Motor neuron (in vitro differentiated cells): Measurements from ENCODE around the gene HSD17B2. TPM values are rescaled to one million over a fixed set of nuclear protein-coding genes. Genes with fewer than 3 reads are reported as not detected.

ENCODE experiments used
- ATAC-seq, 8 experiments: fragments of 200-7000 bp; cut with Tn5 transposase; replicated peaks in 6 of 8; 2 replicates each; pipeline ENCODE4 v1.8.0; 2021; ENCODE audit warnings: mild to moderate bottlenecking in 8 of 8, moderate library complexity in 8 of 8
- H3K27ac ChIP-seq, 2 donors: fragments of 250-450 bp; sonication (Bioruptor Pico); 2 replicates each; pipeline ENCODE4 v1.9.0; 2021; ENCODE audit warnings: antibody characterized with exemption in 2 of 2, mild to moderate bottlenecking in 2 of 2, moderate library complexity in 1 of 2
- H3K4me1 ChIP-seq, 2 donors: fragments of 250-450 bp; sonication (Bioruptor Pico); replicated peaks in 1 of 2; 2 replicates each; pipeline ENCODE4 v1.6.1; 2021; ENCODE audit warnings: antibody characterized with exemption in 2 of 2, mild to moderate bottlenecking in 2 of 2, moderate library complexity in 1 of 2
- H3K4me3 ChIP-seq, 5 donors: fragments of 250-450 bp; sonication (Bioruptor Pico); 2 replicates each; pipeline ENCODE4 v1.9.0; 2021; ENCODE audit warnings: antibody characterized with exemption in 5 of 5, mild to moderate bottlenecking in 5 of 5, moderate library complexity in 4 of 5
- WGBS, 10 experiments: fragments of 450-650 bp; shearing (Covaris generic); methylation state at CpG; one replicate each; pipeline ENCODE4 v1.0.0; 2022; 5-methylcytosine and 5-hydroxymethylcytosine counted together
- in situ Hi-C, 9 experiments: fragments of 400-800 bp; cut with MboI; loops; one replicate each; pipeline ENCODE4 v1.15.0; 2021; ENCODE audit warnings: low sequenced_read_pairs in 9 of 9, low pct_unique_long_range_greater_than_20kb in 2 of 9; ENCODE audit not compliant: unreplicated experiment in 9 of 9
- total RNA-seq, 8 experiments: library from RNA; unstranded; fragments of 300-600 nt; gene quantifications; 2 replicates each; pipeline versions ENCODE4 v1.2.3 to v1.2.4, GENCODE V29; 2022

HSD17B2 gene
- total RNA-seq, 8 experiments from 2014 or later: 0.11 to 0.95 (median 0.24) TPM

GRCh38 chr16:82055728-82056549 is 20.9 kb downstream of the HSD17B2 start:
- 17 to 100% (median 79%) methylated on average over 1 to 8 of the region's 8 CpGs for WGBS, 10 experiments
- Histone ChIP-seq H3K4me1 (no peaks in the 10 kb centered on the region), H3K4me3 (no peak overlapping the region), H3K27ac (no peak overlapping the region)
- no peak for ATAC-seq
- in situ Hi-C loops: no loop called here

GRCh38 chr16:82056550-82056896 is 21.5 kb downstream of the HSD17B2 start:
- no peak for ATAC-seq
- in situ Hi-C loops: no loop called here
- Histone ChIP-seq H3K4me1 (no peaks in the 10 kb centered on the region), H3K4me3 (no peak overlapping the region), H3K27ac (no peak overlapping the region)
- WGBS, 10 experiments: 0 to 100% (median 79%) methylated on average over 1 to 3 of the region's 3 CpGs; no CpG with 5 or more reads in 3 of the 10 experiments

- in situ Hi-C loops: no loop called here
- Histone ChIP-seq H3K4me3 (no peak overlapping the region), H3K4me1 (no peaks in the 10 kb centered on the region), H3K27ac (no peak overlapping the region)
- 26 to 100% (median 89%) methylated on average over 3 to 8 of the region's 8 CpGs for WGBS, 10 experiments
- no peak for ATAC-seq
These were observed 24.3 kb downstream of the HSD17B2 start for GRCh38 chr16:82059161-82059982.

GRCh38 chr16:82059983-82060421 is 24.9 kb downstream of the HSD17B2 start:
- in situ Hi-C loops: no loop called here
- Histone ChIP-seq H3K4me3 (no peak overlapping the region), H3K4me1 (no peaks in the 10 kb centered on the region), H3K27ac (no peak overlapping the region)
- 0 to 100% (median 86%) methylated on average over 1 of the region's 1 CpG; no CpG with 5 or more reads in 3 of the 10 experiments for WGBS, 10 experiments
- ATAC-seq: no peak

GRCh38 chr16:82061861-82062525 is 26.9 kb downstream of the HSD17B2 start:
- no peaks in the 10 kb centered on the region for H3K4me1 ChIP-seq
- H3K27ac ChIP-seq: no peak overlapping the region
- in situ Hi-C loops: no loop called here
- 14 to 100% (median 57%) methylated on average over 1 to 5 of the region's 5 CpGs; no CpG with 5 or more reads in 2 of the 10 experiments for WGBS, 10 experiments
- ATAC-seq: no peak
- no peak overlapping the region for H3K4me3 ChIP-seq

- peak in 1 of 8 experiments; percentile 38 for ATAC-seq
- Histone ChIP-seq H3K4me1 (no peaks in the 10 kb centered on the region), H3K27ac (no peak overlapping the region), H3K4me3 (no peak overlapping the region)
- WGBS, 10 experiments: 25 to 95% (median 83%) methylated on average over 2 to 6 of the region's 7 CpGs; no CpG with 5 or more reads in 2 of the 10 experiments
- in situ Hi-C loops: no loop called here
These were observed 27.6 kb downstream of the HSD17B2 start for GRCh38 chr16:82062645-82063058.

- Histone ChIP-seq H3K4me3 (no peak overlapping the region), H3K27ac (no peak overlapping the region), H3K4me1 (no peaks in the 10 kb centered on the region)
- in situ Hi-C loops: no loop called here
- 3 to 100% (median 60%) methylated on average over 1 to 5 of the region's 5 CpGs; no CpG with 5 or more reads in 1 of the 10 experiments for WGBS, 10 experiments
- peak in 2 of 8 experiments; percentile 53 to 56 for ATAC-seq
These were observed 28.5 kb downstream of the HSD17B2 start for GRCh38 chr16:82063456-82064082.

GRCh38 chr16:82067042-82067803 is 32.2 kb downstream of the HSD17B2 start:
- no peak for ATAC-seq
- in situ Hi-C loops: no loop called here

GRCh38 chr16:82067804-82068325 is 32.8 kb downstream of the HSD17B2 start:
- in situ Hi-C loops: no loop called here
- WGBS, 10 experiments: 53 to 97% (median 80%) methylated on average over 1 to 5 of the region's 10 CpGs; no CpG with 5 or more reads in 5 of the 10 experiments
- H3K4me3 ChIP-seq: no peak overlapping the region
- H3K27ac ChIP-seq: no peak overlapping the region
- peaks cover 0 to 12% of the 10 kb centered on the region in 2 donors for H3K4me1 ChIP-seq
- no peak for ATAC-seq

More at GRCh38 chr16:82067042-82067803, 32.2 kb downstream of the HSD17B2 start:
- 0 to 90% (median 70%) methylated on average over 2 to 6 of the region's 6 CpGs; no CpG with 5 or more reads in 1 of the 10 experiments for WGBS, 10 experiments
- no peak overlapping the region for H3K4me3 ChIP-seq
- H3K4me1 ChIP-seq: peaks cover 0 to 12% of the 10 kb centered on the region in 2 donors
- H3K27ac ChIP-seq: no peak overlapping the region

- 0 to 100% (median 80%) methylated on average over 1 to 4 of the region's 4 CpGs; no CpG with 5 or more reads in 1 of the 10 experiments for WGBS, 10 experiments
These were observed 35.8 kb downstream of the HSD17B2 start for GRCh38 chr16:82070656-82071369.

GRCh38 chr16:82071421-82071820 is 36.4 kb downstream of the HSD17B2 start:
- no peak overlapping the region for H3K27ac ChIP-seq
- in situ Hi-C loops: no loop called here

More at GRCh38 chr16:82070656-82071369, 35.8 kb downstream of the HSD17B2 start:
- Histone ChIP-seq H3K27ac (no peak overlapping the region), H3K4me1 (peaks cover 0 to 12% of the 10 kb centered on the region in 2 donors), H3K4me3 (no peak overlapping the region)
- in situ Hi-C loops: no loop called here
- ATAC-seq: peak in 4 of 8 experiments; percentile 24 to 73 (median 51)

More at GRCh38 chr16:82071421-82071820, 36.4 kb downstream of the HSD17B2 start:
- ATAC-seq: peak in 5 of 8 experiments; percentile 42 to 63 (median 59)
- no peak overlapping the region for H3K4me3 ChIP-seq
- 63 to 83% (median 72%) methylated on average over 1 to 4 of the region's 4 CpGs; no CpG with 5 or more reads in 3 of the 10 experiments for WGBS, 10 experiments
- peaks cover 0 to 12% of the 10 kb centered on the region in 2 donors for H3K4me1 ChIP-seq
